Measurements from ENCODE around the gene LRRC72. TPM values are rescaled to one million over a fixed set of nuclear protein-coding genes. Genes with fewer than 3 reads are reported as not detected.

The LRRC72 gene
- total RNA-seq, 1 experiment from 2014 or later: not detected

DNA sequence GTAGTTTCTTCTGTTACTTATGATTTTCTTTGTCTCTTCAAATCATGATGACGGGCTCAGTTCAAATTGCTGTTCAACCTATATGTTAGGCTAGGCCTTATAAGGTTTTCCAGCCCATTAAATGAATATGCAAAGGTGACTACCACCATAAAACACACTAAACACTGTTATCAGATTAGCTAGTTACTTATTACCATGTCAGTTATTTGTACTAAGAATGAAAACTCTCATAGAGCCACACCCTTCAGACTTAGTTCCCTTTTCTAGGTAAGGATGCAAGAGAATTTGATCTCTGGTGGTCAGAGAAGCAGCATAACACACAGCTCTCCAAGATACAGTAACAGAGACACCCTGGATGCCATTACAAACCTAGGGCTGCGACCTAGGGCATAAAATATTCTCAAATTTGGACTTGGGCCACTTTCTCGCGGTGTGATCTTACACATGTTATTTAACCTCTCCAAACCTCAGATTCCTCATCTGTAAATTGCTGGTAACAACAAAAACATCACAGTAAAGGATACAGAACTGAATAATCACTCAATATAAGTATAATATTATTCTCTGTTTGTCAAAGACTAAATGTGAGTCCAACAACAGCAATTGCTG, 83.3 kb downstream of the LRRC72 start:
- no CpG with 5 or more reads among the region's 4 CpGs for WGBS (ENCODE audit: extremely low coverage, insufficient read length, low lambda C conversion rate)
- H2BK120ac ChIP-seq (ENCODE audit: low read depth, low read length, poor library complexity, severe bottlenecking): no peak overlapping the region
- H3K79me1 ChIP-seq (ENCODE audit: insufficient read depth, low read depth, low read length, poor library complexity, severe bottlenecking): no peaks in the 10 kb centered on the region
- H4K91ac ChIP-seq (ENCODE audit: insufficient read length, low read depth, low read length): no peak overlapping the region
- Mint-ChIP-seq H3K9me3 (no peaks in the 10 kb centered on the region), H3K4me3 (no peak overlapping the region), H3K36me3 (ENCODE audit: insufficient read depth in 1 of 3, low read depth in 3 of 3) (peaks cover 0 to 8% (median 4%) of the 10 kb centered on the region in 3 experiments; a peak in 4 of 7 replicates), H3K4me1 (no peaks in the 10 kb centered on the region), H3K27ac (no peak overlapping the region), H3K27me3 (ENCODE audit: low read depth) (no peaks in the 10 kb centered on the region)
- H3K4ac ChIP-seq (ENCODE audit: low read depth, low read length): no peak overlapping the region
- no peaks in the 10 kb centered on the region for H3K27me3 ChIP-seq (ENCODE audit: insufficient read depth, low read length)
- no peak overlapping the region for H3K23ac ChIP-seq (ENCODE audit: insufficient read length, low read depth, low read length)
- no peaks in the 10 kb centered on the region for H3K23me2 ChIP-seq (ENCODE audit: insufficient read length, low read depth, low read length, poor library complexity, severe bottlenecking)
- H2BK15ac ChIP-seq (ENCODE audit: low read depth, low read length): no peak overlapping the region
- TF ChIP-seq, protein P1, sequence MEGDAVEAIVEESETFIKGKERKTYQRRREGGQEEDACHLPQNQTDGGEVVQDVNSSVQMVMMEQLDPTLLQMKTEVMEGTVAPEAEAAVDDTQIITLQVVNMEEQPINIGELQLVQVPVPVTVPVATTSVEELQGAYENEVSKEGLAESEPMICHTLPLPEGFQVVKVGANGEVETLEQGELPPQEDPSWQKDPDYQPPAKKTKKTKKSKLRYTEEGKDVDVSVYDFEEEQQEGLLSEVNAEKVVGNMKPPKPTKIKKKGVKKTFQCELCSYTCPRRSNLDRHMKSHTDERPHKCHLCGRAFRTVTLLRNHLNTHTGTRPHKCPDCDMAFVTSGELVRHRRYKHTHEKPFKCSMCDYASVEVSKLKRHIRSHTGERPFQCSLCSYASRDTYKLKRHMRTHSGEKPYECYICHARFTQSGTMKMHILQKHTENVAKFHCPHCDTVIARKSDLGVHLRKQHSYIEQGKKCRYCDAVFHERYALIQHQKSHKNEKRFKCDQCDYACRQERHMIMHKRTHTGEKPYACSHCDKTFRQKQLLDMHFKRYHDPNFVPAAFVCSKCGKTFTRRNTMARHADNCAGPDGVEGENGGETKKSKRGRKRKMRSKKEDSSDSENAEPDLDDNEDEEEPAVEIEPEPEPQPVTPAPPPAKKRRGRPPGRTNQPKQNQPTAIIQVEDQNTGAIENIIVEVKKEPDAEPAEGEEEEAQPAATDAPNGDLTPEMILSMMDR (conservative IDR thresholded peaks at IDR 0.05): no peak
- no peaks in the 10 kb centered on the region for H3K79me2 ChIP-seq (ENCODE audit: insufficient read depth, low read length)
- no peak overlapping the region for H2AK5ac ChIP-seq (ENCODE audit: insufficient read length, low read length)
- no peak overlapping the region for H2BK12ac ChIP-seq (ENCODE audit: insufficient read length, low read depth, low read length)
- no peak overlapping the region for H3K18ac ChIP-seq (ENCODE audit: insufficient read length, low read depth, low read length)
- H2BK20ac ChIP-seq (ENCODE audit: low read depth, low read length, poor library complexity, severe bottlenecking): no peak overlapping the region
- no peak overlapping the region for H3K9ac ChIP-seq (ENCODE audit: extremely low read depth, insufficient read length, low read length)
- no peak overlapping the region for H4K5ac ChIP-seq (ENCODE audit: insufficient read length, low read depth, low read length)
- H3K27ac ChIP-seq (ENCODE audit: insufficient read length, low read depth, low read length): no peak overlapping the region
- no peaks in the 10 kb centered on the region for H3K4me1 ChIP-seq (ENCODE audit: insufficient read depth, low read length)
- H3K56ac ChIP-seq (ENCODE audit: insufficient read length, low read depth, low read length): no peak overlapping the region
- no peak overlapping the region for H4K8ac ChIP-seq (replicated peaks; ENCODE audit: insufficient read length, low read depth, low read length)
- no peaks in the 10 kb centered on the region for H4K20me1 ChIP-seq (ENCODE audit: control insufficient read depth, insufficient read depth, insufficient read length)
- no peak overlapping the region for H3K14ac ChIP-seq (ENCODE audit: insufficient read depth, low read length)
- H3K9me3 ChIP-seq (ENCODE audit: control insufficient read depth, low read depth, low read length): no peaks in the 10 kb centered on the region
- no peak overlapping the region for H2AFZ ChIP-seq (ENCODE audit: low read length)
- H3K4me2 ChIP-seq (ENCODE audit: insufficient read depth, insufficient read length, low read length): no peak overlapping the region
- no peak overlapping the region for H2BK5ac ChIP-seq (ENCODE audit: insufficient read length, low read length)
- DNase-seq: no peak
- H3T11ph ChIP-seq (ENCODE audit: low read length): no peak overlapping the region
